ENCODE results near the gene MEGF11. TPM values are rescaled to one million over a fixed set of nuclear protein-coding genes. Genes with fewer than 3 reads are reported as not detected.

The MEGF11 gene
- total RNA-seq, 1 experiment from 2014 or later: not detected

DNA sequence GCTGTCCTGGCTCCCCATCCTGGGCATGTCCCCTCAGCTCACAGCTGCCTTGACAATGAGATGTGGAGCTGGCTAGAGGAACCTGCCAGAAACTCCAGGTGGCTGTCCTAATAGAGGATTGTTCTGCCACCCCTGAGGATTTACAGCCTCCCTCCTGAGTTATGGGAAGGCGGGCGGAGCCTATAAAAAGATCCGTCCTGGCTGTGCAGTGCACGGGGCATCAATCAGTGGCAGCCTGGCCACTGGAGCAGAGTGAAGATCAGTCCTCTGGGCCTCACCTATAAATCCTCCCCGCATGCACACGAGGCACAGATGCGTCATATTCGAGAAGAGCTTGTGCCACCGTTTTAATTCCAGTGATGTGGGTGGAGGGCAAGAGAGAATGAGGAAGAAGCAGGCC is 90.0 kb downstream of the MEGF11 start:
- Histone ChIP-seq H3K27me3 (ENCODE audit: low read length) (no peaks in the 10 kb centered on the region), H4K20me1 (ENCODE audit: insufficient read depth, low read depth, low read length) (no peaks in the 10 kb centered on the region), H3K27ac (ENCODE audit: low read length) (no peak overlapping the region), H3K4me1 (ENCODE audit: low read length) (no peaks in the 10 kb centered on the region), H3K4me2 (ENCODE audit: low read depth, low read length, poor library complexity, severe bottlenecking) (no peak overlapping the region), H3K9me2 (replicated peaks; ENCODE audit: insufficient read depth, low read length) (no peaks in the 10 kb centered on the region), H3K9me3 (ENCODE audit: low read length) (no peaks in the 10 kb centered on the region), H3K4me3 (ENCODE audit: low read length) (no peak overlapping the region), H3K36me3 (ENCODE audit: insufficient read depth, low read length) (no peaks in the 10 kb centered on the region), H3K79me2 (ENCODE audit: low read length) (no peaks in the 10 kb centered on the region), H3K9ac (ENCODE audit: low read length) (no peak overlapping the region), H2AFZ (ENCODE audit: low read length) (no peak overlapping the region)
- no peak for DNase-seq

DNA sequence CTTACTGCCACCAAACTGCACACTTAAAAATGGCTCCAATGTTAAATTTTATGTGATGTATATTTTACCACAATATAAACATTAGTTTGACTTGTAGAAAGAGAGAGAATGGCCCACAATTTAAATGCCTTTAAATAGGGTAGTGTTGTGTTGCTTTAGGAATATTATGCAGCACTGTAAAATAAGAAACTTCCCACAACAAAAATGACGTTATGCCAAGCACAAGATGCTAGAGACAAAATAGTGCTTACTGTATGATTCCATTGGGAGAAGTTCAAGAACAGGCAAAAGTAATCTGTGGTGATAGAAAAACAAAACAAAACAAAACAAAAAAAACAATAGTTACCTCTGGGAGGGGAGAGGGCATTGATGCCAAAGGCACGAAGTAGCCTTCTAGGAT is 91.3 kb downstream of the MEGF11 start:
- H3K4me3 ChIP-seq (ENCODE audit: low read length): no peak overlapping the region
- H3K9ac ChIP-seq (ENCODE audit: low read length): no peak overlapping the region
- H3K27me3 ChIP-seq (ENCODE audit: low read length): no peaks in the 10 kb centered on the region
- no peak overlapping the region for H3K4me2 ChIP-seq (ENCODE audit: low read depth, low read length, poor library complexity, severe bottlenecking)
- no peaks in the 10 kb centered on the region for H3K4me1 ChIP-seq (ENCODE audit: low read length)
- H3K79me2 ChIP-seq (ENCODE audit: low read length): no peaks in the 10 kb centered on the region
- DNase-seq: no peak
- H3K27ac ChIP-seq (ENCODE audit: low read length): no peak overlapping the region
- no peaks in the 10 kb centered on the region for H3K36me3 ChIP-seq (ENCODE audit: insufficient read depth, low read length)
- no peaks in the 10 kb centered on the region for H3K9me3 ChIP-seq (ENCODE audit: low read length)
- H4K20me1 ChIP-seq (ENCODE audit: insufficient read depth, low read depth, low read length): no peaks in the 10 kb centered on the region
- H3K9me2 ChIP-seq (replicated peaks; ENCODE audit: insufficient read depth, low read length): no peaks in the 10 kb centered on the region
- H2AFZ ChIP-seq (ENCODE audit: low read length): no peak overlapping the region

DNA sequence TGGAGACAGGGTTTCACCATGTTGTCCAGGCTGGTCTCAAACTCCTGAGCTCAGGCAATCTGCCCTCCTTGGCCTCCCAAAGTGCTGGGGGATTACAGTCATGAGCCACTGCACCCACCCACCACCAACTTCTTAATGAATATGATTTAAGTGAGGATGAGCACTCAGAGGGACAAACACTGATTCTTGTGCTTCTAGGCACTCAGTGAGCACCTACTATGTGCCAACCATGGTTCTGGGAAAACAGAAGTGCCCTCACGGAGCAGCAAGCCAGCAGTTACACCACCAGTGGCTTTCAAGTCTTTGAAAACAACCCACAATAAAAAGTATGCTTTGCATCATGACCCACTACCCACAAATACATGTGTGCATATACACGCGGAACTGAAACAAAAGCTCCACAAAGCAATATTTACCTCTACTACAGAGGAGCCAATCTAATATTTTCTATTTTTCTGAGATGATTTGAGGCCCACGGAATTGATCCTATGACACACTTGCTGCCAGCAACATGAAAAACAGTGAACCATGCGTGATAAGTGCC is 91.9 kb downstream of the MEGF11 start:
- H3K4me2 ChIP-seq (ENCODE audit: low read depth, low read length, poor library complexity, severe bottlenecking): no peak overlapping the region
- H4K20me1 ChIP-seq (ENCODE audit: insufficient read depth, low read depth, low read length): no peaks in the 10 kb centered on the region
- H3K9me3 ChIP-seq (ENCODE audit: low read length): no peaks in the 10 kb centered on the region
- DNase-seq: no peak
- H3K9ac ChIP-seq (ENCODE audit: low read length): no peak overlapping the region
- H2AFZ ChIP-seq (ENCODE audit: low read length): no peak overlapping the region
- H3K27ac ChIP-seq (ENCODE audit: low read length): no peak overlapping the region
- no peaks in the 10 kb centered on the region for H3K4me1 ChIP-seq (ENCODE audit: low read length)
- no peaks in the 10 kb centered on the region for H3K9me2 ChIP-seq (replicated peaks; ENCODE audit: insufficient read depth, low read length)
- no peaks in the 10 kb centered on the region for H3K79me2 ChIP-seq (ENCODE audit: low read length)
- H3K27me3 ChIP-seq (ENCODE audit: low read length): no peaks in the 10 kb centered on the region
- no peaks in the 10 kb centered on the region for H3K36me3 ChIP-seq (ENCODE audit: insufficient read depth, low read length)
- H3K4me3 ChIP-seq (ENCODE audit: low read length): no peak overlapping the region

DNA sequence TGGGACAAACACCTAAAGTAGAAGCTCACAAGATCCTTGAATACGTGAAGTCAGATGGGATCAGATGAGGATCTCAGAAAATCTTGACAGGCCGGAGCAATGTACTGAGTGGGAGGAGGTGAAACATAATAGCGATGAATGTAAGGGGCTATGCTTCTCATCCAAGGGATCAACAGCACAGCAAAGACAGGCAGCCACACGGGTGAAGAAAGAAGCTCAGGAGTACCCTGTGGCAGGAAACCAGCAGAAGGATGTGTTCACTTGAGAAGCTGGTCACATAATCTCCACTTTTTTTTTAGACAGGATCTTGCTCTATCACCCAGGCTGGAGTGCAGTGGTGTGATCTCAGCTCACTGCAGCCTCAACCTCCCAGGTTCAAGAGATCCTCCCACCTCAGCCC is 92.4 kb downstream of the MEGF11 start:
- no peaks in the 10 kb centered on the region for H3K9me2 ChIP-seq (replicated peaks; ENCODE audit: insufficient read depth, low read length)
- H3K4me3 ChIP-seq (ENCODE audit: low read length): no peak overlapping the region
- H3K4me2 ChIP-seq (ENCODE audit: low read depth, low read length, poor library complexity, severe bottlenecking): no peak overlapping the region
- H2AFZ ChIP-seq (ENCODE audit: low read length): no peak overlapping the region
- no peaks in the 10 kb centered on the region for H3K9me3 ChIP-seq (ENCODE audit: low read length)
- no peaks in the 10 kb centered on the region for H3K36me3 ChIP-seq (ENCODE audit: insufficient read depth, low read length)
- no peaks in the 10 kb centered on the region for H4K20me1 ChIP-seq (ENCODE audit: insufficient read depth, low read depth, low read length)
- H3K9ac ChIP-seq (ENCODE audit: low read length): no peak overlapping the region
- H3K79me2 ChIP-seq (ENCODE audit: low read length): no peaks in the 10 kb centered on the region
- H3K27me3 ChIP-seq (ENCODE audit: low read length): no peaks in the 10 kb centered on the region
- no peak overlapping the region for H3K27ac ChIP-seq (ENCODE audit: low read length)
- no peak for DNase-seq
- H3K4me1 ChIP-seq (ENCODE audit: low read length): no peaks in the 10 kb centered on the region

DNA sequence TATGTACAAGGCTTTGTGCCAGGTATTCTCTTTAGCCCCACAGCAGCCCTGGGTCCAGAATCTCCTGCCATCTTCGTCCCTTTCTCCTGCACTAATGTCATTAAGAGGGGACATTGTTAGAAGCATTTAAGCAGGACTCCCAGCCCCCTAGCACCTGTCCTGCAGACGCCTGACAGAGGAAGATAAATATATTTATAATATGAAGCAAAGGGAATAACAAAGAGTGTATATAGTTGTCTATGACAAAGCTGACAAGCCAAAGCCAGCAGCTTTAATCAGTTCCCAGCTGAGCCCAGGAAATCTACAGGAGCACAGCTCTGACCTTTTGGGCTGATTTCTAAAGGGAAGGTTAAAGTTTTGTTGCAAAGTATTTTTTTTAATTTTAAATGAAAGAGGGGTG is 96.0 kb downstream of the MEGF11 start:
- no peak overlapping the region for H2AFZ ChIP-seq (ENCODE audit: low read length)

DNA sequence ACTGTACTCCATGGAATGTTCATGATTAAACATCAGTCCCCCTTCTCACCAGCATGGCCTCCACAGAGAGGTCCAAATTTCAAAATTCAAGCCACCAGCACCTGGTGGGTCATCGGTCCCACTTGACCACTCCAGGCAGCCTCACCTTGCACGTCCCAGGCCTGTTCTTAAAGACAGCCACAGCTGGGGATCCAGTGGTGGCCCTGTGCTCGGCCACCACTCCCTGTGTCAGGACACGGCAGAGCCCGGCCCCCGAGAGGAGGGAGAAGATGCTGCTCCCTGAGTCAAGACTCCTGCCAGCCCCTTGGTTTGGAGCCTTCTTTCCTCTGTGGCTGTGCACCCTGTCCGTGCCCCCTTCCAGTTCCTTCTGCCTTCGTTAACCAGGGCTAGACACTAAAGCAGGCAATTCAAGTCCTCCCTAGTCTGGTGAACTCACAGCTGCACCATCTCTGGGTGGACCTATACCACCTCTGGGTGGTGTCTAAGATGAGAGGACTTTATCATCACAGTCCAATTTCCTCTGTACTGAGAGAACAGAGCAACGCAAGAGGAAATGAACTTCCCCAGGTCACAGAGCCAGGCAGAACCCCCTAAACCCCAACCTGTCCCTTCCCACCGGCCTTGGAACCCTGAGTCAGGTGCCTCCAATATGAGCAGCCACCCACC is 97.1 kb downstream of the MEGF11 start:
- H3K4me2 ChIP-seq (ENCODE audit: low read depth, low read length, poor library complexity, severe bottlenecking): no peak overlapping the region
- no peaks in the 10 kb centered on the region for H4K20me1 ChIP-seq (ENCODE audit: insufficient read depth, low read depth, low read length)
- H3K27ac ChIP-seq (ENCODE audit: low read length): no peak overlapping the region
- peak; percentile 43 for DNase-seq
- no peak overlapping the region for H3K9ac ChIP-seq (ENCODE audit: low read length)
- no peaks in the 10 kb centered on the region for H3K27me3 ChIP-seq (ENCODE audit: low read length)
- H3K4me3 ChIP-seq (ENCODE audit: low read length): no peak overlapping the region
- peaks cover 11% of the 10 kb centered on the region for H3K4me1 ChIP-seq (ENCODE audit: low read length)
- H3K36me3 ChIP-seq (ENCODE audit: insufficient read depth, low read length): no peaks in the 10 kb centered on the region
- no peaks in the 10 kb centered on the region for H3K79me2 ChIP-seq (ENCODE audit: low read length)
- H2AFZ ChIP-seq (ENCODE audit: low read length): no peak overlapping the region
- no peaks in the 10 kb centered on the region for H3K9me3 ChIP-seq (ENCODE audit: low read length)
- no peaks in the 10 kb centered on the region for H3K9me2 ChIP-seq (replicated peaks; ENCODE audit: insufficient read depth, low read length)

More for the DNA sequence above, 96.0 kb downstream of the MEGF11 start:
- no peaks in the 10 kb centered on the region for H3K36me3 ChIP-seq (ENCODE audit: insufficient read depth, low read length)
- no peak overlapping the region for H3K27ac ChIP-seq (ENCODE audit: low read length)
- no peaks in the 10 kb centered on the region for H3K79me2 ChIP-seq (ENCODE audit: low read length)
- no peak for DNase-seq
- no peak overlapping the region for H3K4me2 ChIP-seq (ENCODE audit: low read depth, low read length, poor library complexity, severe bottlenecking)
- H3K27me3 ChIP-seq (ENCODE audit: low read length): no peaks in the 10 kb centered on the region
- no peak overlapping the region for H3K4me3 ChIP-seq (ENCODE audit: low read length)
- H4K20me1 ChIP-seq (ENCODE audit: insufficient read depth, low read depth, low read length): no peaks in the 10 kb centered on the region
- H3K9ac ChIP-seq (ENCODE audit: low read length): no peak overlapping the region
- H3K9me2 ChIP-seq (replicated peaks; ENCODE audit: insufficient read depth, low read length): no peaks in the 10 kb centered on the region
- no peaks in the 10 kb centered on the region for H3K9me3 ChIP-seq (ENCODE audit: low read length)
- H3K4me1 ChIP-seq (ENCODE audit: low read length): peaks cover 11% of the 10 kb centered on the region

DNA sequence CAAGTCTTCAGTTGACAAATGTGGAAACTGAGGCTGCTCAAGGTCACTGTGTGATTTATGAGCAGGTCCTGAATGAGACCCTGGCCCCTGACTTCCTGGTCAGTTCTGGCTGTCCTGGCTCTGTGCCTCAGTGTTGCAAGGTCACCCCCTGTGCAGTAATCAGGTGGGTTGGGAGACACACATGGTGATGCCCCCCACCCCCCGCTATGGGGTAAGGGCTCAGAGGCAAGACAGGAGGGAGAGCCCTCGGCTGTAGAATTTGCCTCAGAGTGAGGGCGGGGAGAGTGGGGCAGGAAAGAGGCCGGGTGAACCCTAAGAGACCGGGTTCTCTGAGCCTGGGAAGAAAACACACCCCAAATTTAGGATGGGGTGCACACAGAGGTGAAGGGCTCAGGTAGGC is 98.5 kb downstream of the MEGF11 start:
- Histone ChIP-seq H3K36me3 (ENCODE audit: insufficient read depth, low read length) (no peaks in the 10 kb centered on the region), H4K20me1 (ENCODE audit: insufficient read depth, low read depth, low read length) (no peaks in the 10 kb centered on the region), H3K9me2 (replicated peaks; ENCODE audit: insufficient read depth, low read length) (no peaks in the 10 kb centered on the region), H3K9me3 (ENCODE audit: low read length) (no peaks in the 10 kb centered on the region), H3K79me2 (ENCODE audit: low read length) (no peaks in the 10 kb centered on the region), H2AFZ (ENCODE audit: low read length) (no peak overlapping the region), H3K27me3 (ENCODE audit: low read length) (no peaks in the 10 kb centered on the region), H3K4me2 (ENCODE audit: low read depth, low read length, poor library complexity, severe bottlenecking) (no peak overlapping the region), H3K27ac (ENCODE audit: low read length) (no peak overlapping the region), H3K9ac (ENCODE audit: low read length) (no peak overlapping the region), H3K4me1 (ENCODE audit: low read length) (peaks cover 11% of the 10 kb centered on the region), H3K4me3 (ENCODE audit: low read length) (no peak overlapping the region)
- DNase-seq: no peak

DNA sequence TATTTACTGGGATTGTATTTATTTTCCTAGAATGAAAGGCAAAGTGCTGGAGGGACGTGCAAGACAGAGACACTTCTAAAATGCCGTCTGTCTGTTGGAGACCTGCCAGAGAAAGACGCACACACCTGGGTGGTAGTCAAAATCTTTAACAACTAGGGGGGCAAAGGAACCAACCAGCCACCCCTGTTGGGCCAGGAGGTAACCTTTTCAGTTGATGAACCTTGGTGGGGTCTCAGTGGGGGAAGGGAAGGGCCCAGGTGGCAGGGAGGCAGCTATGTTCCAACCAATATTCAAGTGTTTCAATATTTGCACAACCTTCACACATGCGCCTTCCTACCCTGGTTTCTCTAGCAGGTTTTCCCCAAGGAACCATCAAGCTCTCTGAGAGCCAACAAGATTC is 99.0 kb downstream of the MEGF11 start:
- DNase-seq: no peak

More for the DNA sequence above, 99.0 kb downstream of the MEGF11 start:
- H3K27me3 ChIP-seq (ENCODE audit: low read length): no peaks in the 10 kb centered on the region
- H3K4me3 ChIP-seq (ENCODE audit: low read length): no peak overlapping the region
- no peaks in the 10 kb centered on the region for H3K79me2 ChIP-seq (ENCODE audit: low read length)
- no peaks in the 10 kb centered on the region for H3K9me3 ChIP-seq (ENCODE audit: low read length)
- no peaks in the 10 kb centered on the region for H4K20me1 ChIP-seq (ENCODE audit: insufficient read depth, low read depth, low read length)
- H3K4me2 ChIP-seq (ENCODE audit: low read depth, low read length, poor library complexity, severe bottlenecking): no peak overlapping the region
- no peaks in the 10 kb centered on the region for H3K36me3 ChIP-seq (ENCODE audit: insufficient read depth, low read length)
- H2AFZ ChIP-seq (ENCODE audit: low read length): no peak overlapping the region
- H3K9ac ChIP-seq (ENCODE audit: low read length): no peak overlapping the region
- H3K27ac ChIP-seq (ENCODE audit: low read length): no peak overlapping the region
- no peaks in the 10 kb centered on the region for H3K9me2 ChIP-seq (replicated peaks; ENCODE audit: insufficient read depth, low read length)
- H3K4me1 ChIP-seq (ENCODE audit: low read length): peaks cover 11% of the 10 kb centered on the region

Data from Karpas-422 (cell line).